Fibroblast of upper back skin (primary cell): ENCODE results near the gene KCNQ1.

Source experiments
- DNase-seq: peaks from one replicate; pipeline ENCODE4 v3.0.0-alpha.2; 2013

The KCNQ1 gene

GRCh38 chr11:2445746-2446551 is 1.1 kb downstream of the KCNQ1 start:
- no peak for DNase-seq

- no peak for DNase-seq
Observed at GRCh38 chr11:2446590-2447252, 1.9 kb downstream of the KCNQ1 start.

- no peak for DNase-seq
Observed at GRCh38 chr11:2447253-2447950, 2.6 kb downstream of the KCNQ1 start.

- DNase-seq: no peak
Observed at GRCh38 chr11:2447951-2448650, 3.3 kb downstream of the KCNQ1 start.

- DNase-seq: no peak
Observed at GRCh38 chr11:2448661-2449547, 4.1 kb downstream of the KCNQ1 start.

- DNase-seq: no peak
Observed at GRCh38 chr11:2449548-2450320, 4.9 kb downstream of the KCNQ1 start.

GRCh38 chr11:2450321-2451041 is 5.7 kb downstream of the KCNQ1 start:
- DNase-seq: no peak

GRCh38 chr11:2451336-2451735 is 6.5 kb downstream of the KCNQ1 start:
- DNase-seq: no peak

- no peak for DNase-seq
Observed at GRCh38 chr11:2451916-2452315, 7.1 kb downstream of the KCNQ1 start.

GRCh38 chr11:2452321-2453012 is 7.7 kb downstream of the KCNQ1 start:
- DNase-seq: peak; percentile 24

GRCh38 chr11:2453436-2453835 is 8.6 kb downstream of the KCNQ1 start:
- DNase-seq: no peak

GRCh38 chr11:2458321-2458720 is 13.5 kb downstream of the KCNQ1 start:
- no peak for DNase-seq

- DNase-seq: no peak
Observed at GRCh38 chr11:2459016-2459725, 14.4 kb downstream of the KCNQ1 start.

GRCh38 chr11:2459796-2460531 is 15.2 kb downstream of the KCNQ1 start:
- DNase-seq: no peak

- DNase-seq: no peak
Observed at GRCh38 chr11:2460540-2461252, 15.9 kb downstream of the KCNQ1 start.

- no peak for DNase-seq
Observed at GRCh38 chr11:2461253-2461955, 16.6 kb downstream of the KCNQ1 start.

GRCh38 chr11:2461956-2462542 is 17.2 kb downstream of the KCNQ1 start:
- no peak for DNase-seq
